HG02885 (cell line): ENCODE data around the gene TERF2IP.
A peak's percentile ranks its signal among the peaks of the same experiment; 100 is the strongest.

Experiments used
- ATAC-seq: cut with Tn5 transposase; IDR thresholded peaks from one replicate; pipeline ENCODE4 v1.9.1; 2021; ENCODE audit warnings: mild to moderate bottlenecking; ENCODE audit not compliant: unreplicated experiment, poor library complexity

TERF2IP gene

GRCh38 chr16:75632857-75633256 is 14.7 kb upstream of the TERF2IP start:
- no peak for ATAC-seq

- ATAC-seq, result no peak
Measured at GRCh38 chr16:75635036-75635435, 12.5 kb upstream of the TERF2IP start.

GRCh38 chr16:75640598-75640997 is 7.0 kb upstream of the TERF2IP start:
- ATAC-seq, result no peak

GRCh38 chr16:75644240-75645012 is 3.1 kb upstream of the TERF2IP start:
- ATAC-seq, result no peak

- peak; percentile 20 for ATAC-seq
Measured at GRCh38 chr16:75647112-75647491, 471 bp upstream of the TERF2IP start.

GRCh38 chr16:75648265-75649076 is 898 bp downstream of the TERF2IP start:
- peak; percentile 34 for ATAC-seq

- ATAC-seq, result no peak
Measured at GRCh38 chr16:75653922-75654321, 6.3 kb downstream of the TERF2IP start.

GRCh38 chr16:75658175-75658574 is 10.6 kb downstream of the TERF2IP start:
- ATAC-seq, result no peak

GRCh38 chr16:75660321-75660720 is 12.7 kb downstream of the TERF2IP start:
- ATAC-seq, result no peak

GRCh38 chr16:75660726-75661302 is 13.2 kb downstream of the TERF2IP start:
- ATAC-seq, result no peak

GRCh38 chr16:75667503-75667902 is 19.9 kb downstream of the TERF2IP start:
- ATAC-seq, result no peak

- no peak for ATAC-seq
Measured at GRCh38 chr16:75676909-75677308, 29.3 kb downstream of the TERF2IP start, which contains the start of gene CPHXL2. Gene CPHXL2 (minus strand): TSS chr16:75677009. CDS start chr16:75676999, 10 bp downstream.

- no peak for ATAC-seq
Measured at GRCh38 chr16:75679366-75679765, 31.8 kb downstream of the TERF2IP start.

- no peak for ATAC-seq
Measured at GRCh38 chr16:75682308-75682707, 34.7 kb downstream of the TERF2IP start.

GRCh38 chr16:75687361-75687760 is 39.8 kb downstream of the TERF2IP start:
- ATAC-seq, result peak; percentile 93

- no peak for ATAC-seq
Measured at GRCh38 chr16:75695708-75696107, 48.1 kb downstream of the TERF2IP start.

- ATAC-seq, result no peak
Measured at GRCh38 chr16:75697571-75697970, 50.0 kb downstream of the TERF2IP start.

- no peak for ATAC-seq
Measured at GRCh38 chr16:75701361-75701760, 53.8 kb downstream of the TERF2IP start, which contains the start of gene DUXB. Gene DUXB (minus strand): TSS chr16:75701461. CDS start chr16:75701418, 43 bp downstream.

- ATAC-seq, result no peak
Measured at GRCh38 chr16:75702242-75702641, 54.7 kb downstream of the TERF2IP start.

GRCh38 chr16:75703306-75703705 is 55.7 kb downstream of the TERF2IP start:
- no peak for ATAC-seq
